Measurements from ENCODE around the gene C1orf21. TPM values are rescaled to one million over a fixed set of nuclear protein-coding genes. Genes with fewer than 3 reads are reported as not detected.

C1orf21 gene
- total RNA-seq, 1 donor from 2014 or later: 0.09 TPM

DNA sequence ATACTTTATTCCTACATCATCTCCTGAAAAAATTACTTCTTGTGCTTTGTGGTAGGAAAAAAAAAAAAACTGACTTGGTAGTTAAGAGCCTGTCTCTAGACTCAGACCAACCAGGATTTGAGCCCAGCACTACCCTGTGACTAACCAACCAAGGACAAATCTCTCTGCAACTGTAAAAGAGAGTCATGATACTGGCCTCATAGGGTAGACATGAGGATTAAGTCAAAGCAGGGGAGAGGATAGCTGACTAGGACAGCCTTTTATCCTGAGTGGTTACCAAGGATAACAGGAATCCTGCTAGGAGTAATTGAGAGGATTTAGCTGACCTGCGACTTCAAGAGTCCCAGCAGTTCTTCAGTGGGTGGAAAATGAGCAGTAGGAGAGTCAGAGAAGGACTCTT lies 112.8 kb downstream of the C1orf21 start:
- no peak for DNase-seq
- H3K27me3 Mint-ChIP-seq: no peaks in the 10 kb centered on the region
- ChIA-PET CTCF (no interaction called here), POLR2A (no interaction called here)
- TF ChIP-seq, protein P1, sequence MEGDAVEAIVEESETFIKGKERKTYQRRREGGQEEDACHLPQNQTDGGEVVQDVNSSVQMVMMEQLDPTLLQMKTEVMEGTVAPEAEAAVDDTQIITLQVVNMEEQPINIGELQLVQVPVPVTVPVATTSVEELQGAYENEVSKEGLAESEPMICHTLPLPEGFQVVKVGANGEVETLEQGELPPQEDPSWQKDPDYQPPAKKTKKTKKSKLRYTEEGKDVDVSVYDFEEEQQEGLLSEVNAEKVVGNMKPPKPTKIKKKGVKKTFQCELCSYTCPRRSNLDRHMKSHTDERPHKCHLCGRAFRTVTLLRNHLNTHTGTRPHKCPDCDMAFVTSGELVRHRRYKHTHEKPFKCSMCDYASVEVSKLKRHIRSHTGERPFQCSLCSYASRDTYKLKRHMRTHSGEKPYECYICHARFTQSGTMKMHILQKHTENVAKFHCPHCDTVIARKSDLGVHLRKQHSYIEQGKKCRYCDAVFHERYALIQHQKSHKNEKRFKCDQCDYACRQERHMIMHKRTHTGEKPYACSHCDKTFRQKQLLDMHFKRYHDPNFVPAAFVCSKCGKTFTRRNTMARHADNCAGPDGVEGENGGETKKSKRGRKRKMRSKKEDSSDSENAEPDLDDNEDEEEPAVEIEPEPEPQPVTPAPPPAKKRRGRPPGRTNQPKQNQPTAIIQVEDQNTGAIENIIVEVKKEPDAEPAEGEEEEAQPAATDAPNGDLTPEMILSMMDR (IDR thresholded peaks at IDR 0.05): no peak
- no peaks in the 10 kb centered on the region for H3K9me3 Mint-ChIP-seq
- no peak overlapping the region for H3K4me3 Mint-ChIP-seq
- H3K27ac Mint-ChIP-seq: no peak overlapping the region
- H3K36me3 Mint-ChIP-seq (ENCODE audit: low read depth): no peaks in the 10 kb centered on the region
- H3K4me1 Mint-ChIP-seq: no peaks in the 10 kb centered on the region
- no peak for ATAC-seq (ENCODE audit: low read depth)
- intact Hi-C loops (cut with micrococcal nuclease): no loop called here

DNA sequence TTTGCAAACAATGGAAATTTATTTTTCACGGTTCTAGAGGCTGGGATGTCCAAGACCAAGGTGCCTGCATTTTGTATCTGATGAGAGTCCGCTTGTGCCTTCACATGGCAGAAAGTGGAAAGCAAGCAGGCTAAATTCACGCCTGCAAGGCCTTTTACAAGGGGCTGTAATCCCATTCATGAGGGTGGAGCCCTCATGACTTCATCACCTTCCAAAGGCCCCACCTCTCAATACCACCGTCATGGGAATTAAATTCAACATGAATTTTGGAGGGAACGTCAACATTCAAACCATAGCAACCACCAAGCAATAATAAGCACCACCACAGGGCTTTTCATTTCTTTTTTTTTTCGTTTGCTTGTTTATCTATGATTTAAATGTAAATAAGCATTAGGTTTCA lies 115.3 kb downstream of the C1orf21 start:
- no peaks in the 10 kb centered on the region for H3K4me1 Mint-ChIP-seq
- CTCF ChIA-PET: no interaction called here
- no peaks in the 10 kb centered on the region for H3K36me3 Mint-ChIP-seq (ENCODE audit: low read depth)
- TF ChIP-seq, protein P1 (IDR thresholded peaks at IDR 0.05): no peak
- H3K27ac Mint-ChIP-seq: no peak overlapping the region
- no peaks in the 10 kb centered on the region for H3K9me3 Mint-ChIP-seq
- no peak overlapping the region for H3K4me3 Mint-ChIP-seq
- no peaks in the 10 kb centered on the region for H3K27me3 Mint-ChIP-seq
- POLR2A ChIA-PET: no interaction called here
- ATAC-seq (ENCODE audit: low read depth): no peak
- no peak for DNase-seq
- intact Hi-C loops (cut with micrococcal nuclease): no loop called here

DNA sequence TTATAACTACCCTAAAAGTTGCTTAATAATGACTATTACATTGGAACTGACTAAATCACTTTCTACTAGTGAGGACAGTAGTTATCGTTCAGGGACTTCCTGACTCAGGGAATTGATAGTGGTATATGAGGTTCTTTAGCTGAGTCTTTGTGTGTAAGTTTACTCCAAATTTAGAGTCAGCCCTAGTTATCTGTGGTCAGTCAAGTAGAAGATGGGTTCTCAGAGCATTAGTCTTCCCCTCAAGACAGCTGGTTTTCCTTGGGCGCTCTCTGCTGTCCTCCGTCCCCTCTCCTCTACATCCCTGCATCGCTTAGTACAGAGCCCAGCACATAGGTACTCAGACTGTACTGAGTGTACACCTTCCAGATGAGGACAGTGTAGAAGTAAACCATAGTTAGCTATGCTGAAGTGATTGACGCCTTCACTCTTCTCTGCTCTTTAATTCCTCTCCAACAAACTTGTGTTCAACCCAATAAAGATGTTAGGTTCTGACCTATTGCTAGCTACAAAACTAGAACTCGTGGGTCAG lies 116.5 kb downstream of the C1orf21 start:
- ChIA-PET POLR2A (no interaction called here), CTCF (no interaction called here)
- TF ChIP-seq, protein P1 (IDR thresholded peaks at IDR 0.05): no peak
- no peaks in the 10 kb centered on the region for H3K4me1 Mint-ChIP-seq
- intact Hi-C loops (cut with micrococcal nuclease): no loop called here
- H3K4me3 Mint-ChIP-seq: no peak overlapping the region
- DNase-seq (no peak), ATAC-seq (ENCODE audit: low read depth) (no peak)
- H3K9me3 Mint-ChIP-seq: no peaks in the 10 kb centered on the region
- no peak overlapping the region for H3K27ac Mint-ChIP-seq
- H3K27me3 Mint-ChIP-seq: no peaks in the 10 kb centered on the region
- H3K36me3 Mint-ChIP-seq (ENCODE audit: low read depth): no peaks in the 10 kb centered on the region

DNA sequence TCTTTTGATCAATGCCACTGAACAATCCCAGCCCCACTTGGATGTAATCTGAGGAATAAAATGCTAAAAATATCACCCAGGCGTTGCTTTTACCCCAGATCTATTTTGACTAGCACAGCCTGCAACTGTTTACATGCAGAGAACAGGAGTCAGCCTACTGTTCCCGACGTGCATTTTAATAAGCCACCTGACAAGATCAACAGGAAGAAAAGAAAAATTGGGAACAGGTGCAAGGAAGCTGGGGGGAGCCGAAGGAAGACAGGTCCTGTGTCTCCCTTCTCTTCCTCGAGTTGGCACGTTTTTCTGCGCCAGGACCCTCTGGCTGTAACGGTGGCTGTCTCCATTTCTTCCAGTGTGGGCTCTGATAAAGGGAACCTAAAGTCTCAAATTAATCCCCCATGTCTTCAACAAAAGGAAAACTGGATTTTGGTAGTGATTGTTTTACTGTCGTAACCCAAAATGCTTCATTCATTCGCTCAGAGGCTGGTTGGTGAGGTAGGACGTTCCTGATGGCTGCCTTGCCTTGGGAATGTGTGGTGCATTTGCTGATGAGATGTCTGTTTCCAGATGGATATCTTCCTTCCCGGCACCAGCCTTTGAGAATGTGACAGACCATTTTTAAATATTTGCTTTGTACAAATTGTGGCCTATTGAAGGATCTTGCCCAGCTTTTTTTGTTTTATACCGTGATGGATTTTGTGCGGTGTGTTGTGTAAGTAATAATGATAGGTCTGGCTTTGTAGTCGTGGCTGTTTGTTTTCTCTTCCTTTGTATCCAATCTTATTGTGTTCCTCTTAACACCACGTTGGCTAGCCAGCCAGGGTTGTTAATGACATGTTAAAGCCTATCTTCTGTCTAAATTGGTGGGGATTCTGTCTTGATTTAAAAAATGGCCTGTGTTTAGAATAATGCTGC lies 117.5 kb downstream of the C1orf21 start:
- Mint-ChIP-seq H3K36me3 (ENCODE audit: low read depth) (no peaks in the 10 kb centered on the region), H3K27ac (no peak overlapping the region), H3K4me3 (no peak overlapping the region), H3K4me1 (no peaks in the 10 kb centered on the region), H3K9me3 (no peaks in the 10 kb centered on the region), H3K27me3 (no peaks in the 10 kb centered on the region)
- DNase-seq (no peak), ATAC-seq (ENCODE audit: low read depth) (no peak)
- ChIA-PET CTCF (no interaction called here), POLR2A (no interaction called here)
- TF ChIP-seq, protein P1 (IDR thresholded peaks at IDR 0.05): no peak
- intact Hi-C loops (cut with micrococcal nuclease): no loop called here

DNA sequence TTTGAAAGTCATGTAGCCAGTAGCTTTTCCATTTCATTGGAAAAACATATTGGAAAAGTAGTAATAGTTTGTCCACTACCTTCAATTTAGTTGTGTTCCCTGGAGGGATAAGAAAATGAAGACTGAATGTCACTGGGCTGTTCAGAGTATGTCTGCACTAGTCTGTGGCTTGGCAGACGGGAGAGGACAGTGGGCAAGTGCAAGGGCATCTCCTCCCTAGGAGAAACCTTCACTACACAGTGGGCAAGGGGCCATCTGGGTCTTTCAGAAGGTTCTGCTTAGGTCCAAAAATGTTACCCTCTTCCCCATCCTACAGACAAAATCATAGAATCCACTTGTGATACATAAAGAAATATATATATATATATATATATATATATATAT lies 118.1 kb downstream of the C1orf21 start:
- no peak for DNase-seq
- no peak overlapping the region for H3K27ac Mint-ChIP-seq
- no peaks in the 10 kb centered on the region for H3K9me3 Mint-ChIP-seq
- ChIA-PET POLR2A (no interaction called here), CTCF (no interaction called here)
- intact Hi-C loops (cut with micrococcal nuclease): no loop called here
- no peak overlapping the region for H3K4me3 Mint-ChIP-seq
- H3K4me1 Mint-ChIP-seq: no peaks in the 10 kb centered on the region
- no peaks in the 10 kb centered on the region for H3K36me3 Mint-ChIP-seq (ENCODE audit: low read depth)
- ATAC-seq (ENCODE audit: low read depth): no peak
- no peaks in the 10 kb centered on the region for H3K27me3 Mint-ChIP-seq
- TF ChIP-seq, protein P1 (IDR thresholded peaks at IDR 0.05): no peak
